Glomerular visceral epithelial cell (primary cell): Measurements from ENCODE around the gene KASH5.

Source experiments
- DNase-seq: peaks from one replicate; pipeline ENCODE4 v3.0.0-alpha.2; 2016; ENCODE audit errors: extremely low spot score

Gene KASH5

GRCh38 chr19:49387936-49388372, at the start of gene KASH5:
Gene KASH5, plus strand, starts transcription at chr19:49388249. Its CDS starts 2,635 bp downstream, at chr19:49390884.
- DNase-seq: peak; percentile 30

GRCh38 chr19:49338691-49339300, 49.3 kb upstream of the KASH5 start:
- no peak for DNase-seq

- DNase-seq: no peak
Measured at GRCh38 chr19:49339301-49340068, 48.6 kb upstream of the KASH5 start.

- no peak for DNase-seq
Measured at GRCh38 chr19:49340069-49340864, 47.8 kb upstream of the KASH5 start.

GRCh38 chr19:49340865-49341718, 47.0 kb upstream of the KASH5 start:
- no peak for DNase-seq

- no peak for DNase-seq
Measured at GRCh38 chr19:49342291-49342721, 45.7 kb upstream of the KASH5 start.

GRCh38 chr19:49343123-49343522, 44.9 kb upstream of the KASH5 start:
- no peak for DNase-seq

- no peak for DNase-seq
Measured at GRCh38 chr19:49344505-49345423, 43.3 kb upstream of the KASH5 start.

- DNase-seq: no peak
Measured at GRCh38 chr19:49347191-49347590, 40.9 kb upstream of the KASH5 start.

- DNase-seq: peak; percentile 16
Measured at GRCh38 chr19:49347835-49348234, 40.2 kb upstream of the KASH5 start.

- DNase-seq: no peak
Measured at GRCh38 chr19:49348305-49349189, 39.5 kb upstream of the KASH5 start.

GRCh38 chr19:49349567-49349966, 38.5 kb upstream of the KASH5 start:
- DNase-seq: no peak

GRCh38 chr19:49355909-49356353, 32.1 kb upstream of the KASH5 start:
- DNase-seq: no peak

- no peak for DNase-seq
Measured at GRCh38 chr19:49356382-49356781, 31.7 kb upstream of the KASH5 start.

GRCh38 chr19:49357186-49357585, 30.9 kb upstream of the KASH5 start:
- no peak for DNase-seq

- no peak for DNase-seq
Measured at GRCh38 chr19:49359851-49360820, 27.9 kb upstream of the KASH5 start.

GRCh38 chr19:49361438-49362047, 26.5 kb upstream of the KASH5 start:
- DNase-seq: peak; percentile 81
